Germinal center (tissue), 1 donor: Measurements from ENCODE around the gene NDUFA8.
A peak's percentile ranks its signal among the peaks of the same experiment; 100 is the strongest.

Experiments
- DNase-seq: peaks from one replicate; pipeline ENCODE4 v3.0.0; 2012; ENCODE audit warnings: mixed read lengths, low spot score

NDUFA8 gene

GRCh38 chr9:122099271-122099869, 60.2 kb downstream of the NDUFA8 start:
- peak; percentile 75 for DNase-seq

DNA sequence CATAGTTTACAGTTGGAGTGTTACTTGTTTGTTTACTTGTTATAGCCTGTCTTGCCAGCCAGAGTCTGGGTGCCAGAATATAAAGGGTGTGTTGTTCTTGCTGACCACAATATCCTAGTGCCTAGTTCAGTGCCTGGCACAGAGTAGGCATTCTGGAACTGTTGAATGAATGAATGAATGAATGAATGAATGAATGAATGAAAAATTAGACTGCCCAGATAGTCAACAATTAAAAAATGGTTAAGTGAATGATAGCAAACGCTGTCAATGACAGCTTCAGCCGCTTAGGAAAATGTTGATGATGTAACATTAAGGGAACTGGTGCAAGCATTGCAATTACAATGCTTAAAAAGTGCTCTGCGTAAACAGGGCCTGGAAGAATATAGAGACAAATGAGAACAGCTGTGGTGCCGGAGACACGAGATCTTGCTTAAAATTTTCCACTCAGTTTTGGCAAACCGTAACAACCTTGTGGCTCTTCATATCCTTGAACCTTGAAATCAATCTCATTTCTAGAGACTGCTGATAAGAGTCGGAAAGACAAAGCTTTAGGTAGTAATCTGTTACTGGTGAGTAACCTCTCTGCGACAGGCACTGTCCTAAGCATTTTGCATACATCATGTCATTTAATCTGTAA, 61.8 kb downstream of the NDUFA8 start:
- DNase-seq = no peak

- no peak for DNase-seq
Observed at GRCh38 chr9:122096620-122097415, 62.8 kb downstream of the NDUFA8 start.

DNA sequence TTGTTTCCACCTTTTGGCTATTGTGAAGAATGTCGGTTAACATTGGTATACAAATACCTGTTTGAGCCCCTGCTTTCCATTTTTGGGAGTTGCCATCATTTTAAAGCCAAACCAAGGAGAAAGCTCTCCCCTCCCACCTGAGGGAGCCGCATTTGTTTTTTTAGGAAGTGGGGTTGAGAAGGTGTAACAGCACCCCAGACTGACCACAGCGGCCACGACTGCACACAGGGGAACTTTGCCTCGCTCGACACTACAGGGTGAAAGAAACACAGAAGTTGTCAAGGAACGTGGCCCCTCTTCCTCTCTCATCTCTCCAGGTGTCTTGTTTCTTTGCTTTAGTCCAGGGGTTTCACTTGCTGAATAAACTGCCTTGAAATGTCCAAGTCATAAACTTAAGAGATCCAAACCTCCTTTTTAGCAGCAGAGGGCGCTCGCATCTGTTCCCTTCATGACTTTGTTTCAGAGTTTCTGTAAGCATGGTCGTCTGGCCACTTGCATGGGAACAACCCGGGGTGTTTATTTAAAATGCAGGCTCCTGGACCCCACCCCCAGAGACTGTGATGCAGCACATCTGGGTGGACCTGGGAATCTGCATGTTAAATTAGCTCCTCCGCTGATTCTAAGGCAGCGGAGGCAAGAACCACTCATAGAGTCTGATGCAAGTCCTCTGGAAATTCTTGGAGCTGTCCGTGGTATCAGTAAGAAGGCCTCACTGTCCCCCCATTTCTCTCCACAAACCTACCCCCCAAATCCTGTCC, 64.4 kb downstream of the NDUFA8 start:
- peak; percentile 51 for DNase-seq
